ENCODE data around the gene RAD18. TPM values are rescaled to one million over a fixed set of nuclear protein-coding genes. Genes with fewer than 3 reads are reported as not detected.

RAD18 gene
- total RNA-seq = 9.8 and 20.0 TPM in 2 replicates

GRCh38 chr3:8963137-8963853, at the start of gene RAD18:
RAD18 (minus strand) TSS chr3:8963472; CDS start chr3:8963385, 87 bp downstream.

Other genes starting within 250 kb of the RAD18 start
- not detected in 2 replicates for gene CAV3, start 229.7 kb downstream of the RAD18 start, total RNA-seq
- 0.63 and 0.65 TPM in 2 replicates for gene OXTR, start 193.9 kb downstream of the RAD18 start, total RNA-seq